ENCODE measurements around the gene APOA1.

APOA1 gene

DNA sequence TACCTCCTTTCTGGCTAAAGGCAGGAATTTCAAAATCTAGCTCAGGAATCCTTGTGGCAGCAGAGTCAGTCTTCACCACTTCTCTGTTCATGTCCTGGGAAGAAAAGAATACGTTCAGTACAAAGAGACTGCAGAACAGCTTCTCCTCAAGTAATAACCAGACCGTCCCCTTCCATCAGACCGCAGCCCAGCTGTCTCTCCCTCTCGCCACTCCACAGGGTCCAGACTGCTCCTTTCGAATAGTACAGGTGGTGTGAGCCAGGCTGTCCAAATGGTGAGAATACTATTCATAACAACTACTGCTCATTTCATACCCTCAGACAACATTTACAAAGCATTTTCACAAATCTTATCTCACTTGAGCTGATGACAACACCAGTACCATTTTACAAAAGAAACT, 50.5 kb downstream of the APOA1 start:
- no peak for DNase-seq

DNA sequence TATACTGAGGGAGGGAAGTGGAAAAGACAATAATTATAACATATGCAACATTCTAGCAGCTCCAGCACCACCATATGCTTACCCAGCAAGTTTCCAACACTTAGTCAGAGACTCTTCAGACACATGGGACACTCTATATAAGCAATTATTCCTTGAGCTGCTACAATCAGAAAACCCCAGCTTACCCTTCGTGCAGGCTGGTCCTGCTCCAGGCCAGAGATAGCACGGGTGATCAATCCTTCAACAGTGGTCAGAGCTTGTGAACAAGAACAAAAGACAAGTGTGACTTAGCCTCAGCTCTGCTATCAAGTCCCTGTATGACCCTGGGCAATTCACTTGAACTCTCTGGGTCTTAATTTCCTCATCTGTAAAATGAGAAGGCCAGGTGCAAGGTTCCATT, 51.1 kb downstream of the APOA1 start:
- no peak for DNase-seq
